Activated CD4-positive, CD25-positive, alpha-beta regulatory T cell treated with anti-CD3 and anti-CD28 coated beads, Interleukin-2, amount 50 U/mL, for 16 hours (primary cell): Measurements from ENCODE around the gene INSIG1.

Experiments
- DNase-seq: peaks from one replicate; pipeline ENCODE4 v3.0.0-alpha.2; 2020; ENCODE audit warnings: low read depth, low spot score

Gene INSIG1

GRCh38 chr7:155300641-155301452 is 3.2 kb downstream of the INSIG1 start:
- DNase-seq = no peak

GRCh38 chr7:155303039-155303593 is 5.4 kb downstream of the INSIG1 start:
- no peak for DNase-seq

DNA sequence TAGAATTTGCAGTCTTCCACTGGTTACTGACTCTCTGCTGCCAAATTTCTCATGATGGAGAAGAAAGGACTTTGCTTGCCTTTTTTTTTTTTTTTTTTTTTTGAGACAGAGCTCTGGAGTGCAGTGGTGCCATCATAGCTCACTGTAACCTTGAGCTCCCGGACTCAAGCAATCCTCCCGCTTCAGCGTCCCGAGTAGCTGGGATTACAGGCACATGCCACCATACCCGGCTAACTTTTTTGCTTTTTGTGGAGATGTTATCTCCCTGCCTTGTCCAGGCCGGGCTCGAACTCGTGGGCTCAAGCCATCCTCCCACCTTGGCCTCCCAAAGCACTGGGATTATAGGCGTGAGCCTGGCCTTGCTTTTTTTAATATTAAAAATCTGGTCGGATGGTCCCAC is 6.2 kb downstream of the INSIG1 start:
- no peak for DNase-seq

DNA sequence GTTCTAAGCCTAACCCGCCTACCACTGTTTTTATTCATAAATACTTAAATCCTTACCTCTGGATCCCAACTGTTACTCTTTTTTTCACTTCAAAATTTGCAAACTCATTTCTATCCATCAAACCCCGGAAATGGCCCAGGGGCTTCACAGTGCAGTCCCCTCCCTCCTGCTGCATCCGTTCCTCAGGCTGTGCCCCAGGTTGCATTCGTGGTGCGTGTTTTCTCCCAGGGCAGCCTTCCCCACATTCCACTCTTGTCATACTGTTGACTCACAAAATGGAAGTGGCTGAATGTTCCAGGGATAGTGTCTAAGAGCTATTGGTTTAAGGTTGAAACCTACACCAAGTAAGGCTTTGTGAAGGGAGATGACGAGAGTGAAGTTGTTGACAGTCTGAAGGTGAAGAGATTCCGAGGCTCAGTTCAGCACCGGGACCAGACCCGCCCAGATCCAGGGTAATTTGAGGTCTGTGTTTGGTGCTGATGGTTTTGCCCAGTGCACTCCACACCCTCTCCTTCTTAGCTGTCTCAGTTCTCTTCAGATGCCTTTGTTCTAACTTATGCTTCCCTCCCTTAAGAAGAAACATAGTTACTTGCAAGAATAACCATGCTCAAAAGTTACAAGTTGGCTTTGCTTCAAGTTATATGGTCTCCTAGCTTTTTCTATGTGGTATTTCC is 7.7 kb downstream of the INSIG1 start:
- no peak for DNase-seq

GRCh38 chr7:155306673-155307470 is 9.2 kb downstream of the INSIG1 start:
- no peak for DNase-seq

- no peak for DNase-seq
Measured at GRCh38 chr7:155308330-155309020, 10.8 kb downstream of the INSIG1 start.

- no peak for DNase-seq
Measured at GRCh38 chr7:155309021-155309338, 11.3 kb downstream of the INSIG1 start.

- DNase-seq = no peak
Measured at GRCh38 chr7:155310425-155311114, 12.9 kb downstream of the INSIG1 start.

DNA sequence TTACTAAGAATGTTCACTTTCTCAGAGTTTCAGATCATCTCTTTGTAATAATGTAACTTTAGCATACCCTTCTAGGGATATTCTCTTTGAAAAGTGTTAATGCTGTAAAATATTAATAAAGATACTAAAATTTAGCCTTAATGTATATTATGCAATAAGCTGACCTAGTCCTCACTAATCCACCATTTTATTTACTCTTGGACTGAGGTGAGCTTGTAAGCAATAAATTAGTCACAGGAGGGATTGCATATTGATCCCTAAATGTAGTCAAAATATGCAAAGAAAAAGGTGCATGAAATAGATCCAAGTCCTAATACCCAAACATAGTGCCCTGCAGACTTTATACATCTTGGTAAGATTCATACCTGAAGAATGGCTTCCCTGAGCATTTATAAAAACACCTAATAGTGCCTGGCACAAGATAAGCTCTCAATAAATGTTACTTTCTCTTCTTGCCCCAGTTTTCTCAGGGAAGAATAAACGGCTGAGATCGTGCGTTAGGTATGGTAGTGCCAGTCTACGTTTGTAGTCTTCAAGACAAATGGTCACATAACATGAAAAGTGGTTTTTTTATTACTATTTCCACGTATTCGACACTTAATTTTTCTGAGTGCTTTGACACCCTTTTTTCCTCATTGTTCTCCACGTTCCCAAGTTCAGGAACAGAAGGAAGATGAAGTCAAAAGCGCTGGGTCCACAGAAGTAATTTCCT is 14.3 kb downstream of the INSIG1 start:
- no peak for DNase-seq

DNA sequence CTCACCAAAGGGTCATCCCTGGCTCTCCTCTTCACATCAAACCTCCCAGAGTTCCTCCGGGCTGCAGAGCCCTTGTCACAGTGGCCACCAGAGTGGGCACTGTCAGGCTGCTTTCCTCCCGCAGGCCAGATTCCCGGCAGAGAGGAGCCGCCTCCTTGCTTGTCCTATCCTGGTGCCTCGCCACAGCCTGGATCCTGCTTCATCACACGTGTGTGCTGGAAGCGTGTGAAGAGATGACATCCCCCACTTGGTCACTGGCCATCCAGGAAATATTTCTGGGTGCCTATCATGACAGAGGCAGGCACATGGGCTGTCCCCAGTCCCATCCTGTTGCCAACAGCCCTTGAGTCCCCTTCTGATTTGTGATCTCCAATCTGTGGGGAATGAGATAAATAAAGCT is 15.0 kb downstream of the INSIG1 start:
- DNase-seq = no peak

DNA sequence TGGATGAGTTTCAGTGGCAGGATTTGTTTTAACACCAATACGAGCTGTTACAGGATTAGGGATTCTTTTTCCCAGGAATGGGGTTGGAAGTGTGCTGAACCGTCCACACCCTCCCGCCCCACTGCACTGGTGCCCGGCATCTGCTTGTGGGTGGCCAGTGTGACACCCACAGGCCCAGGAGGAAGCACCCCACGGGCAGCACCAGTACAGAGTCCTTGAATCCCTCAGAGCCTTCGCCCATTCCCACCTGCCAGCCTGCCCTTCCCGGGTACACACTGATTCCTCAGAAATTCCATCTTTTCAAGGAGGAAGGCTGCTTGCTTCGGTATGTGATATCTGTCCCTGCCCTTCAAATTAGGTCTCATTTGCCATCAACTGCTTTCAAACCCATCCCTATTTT is 15.4 kb downstream of the INSIG1 start:
- DNase-seq = no peak

DNA sequence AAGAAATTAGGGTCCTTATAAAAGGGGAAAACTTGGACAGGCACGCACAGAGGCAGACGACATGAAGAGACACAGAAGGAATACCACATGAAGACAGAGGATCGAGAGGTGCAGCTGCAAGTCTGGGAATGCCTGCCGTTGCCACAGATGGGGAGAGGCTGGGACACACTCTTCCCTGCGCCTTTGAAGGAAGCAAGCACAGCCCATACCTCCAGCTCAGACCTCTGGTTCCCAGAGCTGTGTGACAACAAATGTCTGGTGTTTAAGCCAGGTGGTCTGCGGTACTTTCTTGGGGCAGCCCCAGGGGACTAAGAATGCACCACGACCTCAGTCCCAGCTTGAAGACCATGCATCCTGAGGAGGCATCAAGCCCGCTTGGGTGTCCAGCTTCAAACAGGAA is 18.3 kb downstream of the INSIG1 start:
- no peak for DNase-seq

DNA sequence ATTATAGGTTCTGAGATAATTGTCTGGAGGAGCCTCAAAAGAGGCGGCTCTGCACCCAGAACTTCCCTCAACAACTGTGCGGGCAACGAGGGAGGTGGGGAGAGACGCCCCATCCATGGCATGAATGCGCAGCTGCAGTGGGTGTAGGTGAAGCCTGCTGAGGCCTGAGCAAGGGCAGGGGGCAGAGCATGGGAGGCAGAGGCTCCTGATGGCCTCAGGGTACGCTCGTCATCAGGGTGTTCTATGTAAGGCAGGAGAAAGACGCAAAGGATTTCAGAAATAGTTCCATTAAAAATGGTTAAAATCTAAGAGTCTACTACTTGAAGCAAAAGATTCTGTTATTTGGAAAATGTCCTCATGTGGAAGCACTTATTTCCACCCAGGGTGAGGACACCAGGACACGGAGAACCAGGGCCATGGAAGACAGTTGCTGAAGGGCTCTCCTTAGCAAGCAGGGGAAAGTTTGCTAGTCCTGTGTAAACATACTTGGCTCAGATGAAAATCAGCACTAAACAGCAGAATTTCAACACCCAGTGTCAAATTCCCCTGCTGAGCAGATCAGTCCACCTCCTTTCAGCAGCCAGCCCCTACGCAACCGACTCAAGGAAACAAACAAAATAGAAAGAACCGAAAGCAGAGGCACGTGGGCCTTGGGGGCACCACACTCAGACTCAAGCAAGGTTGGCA is 18.9 kb downstream of the INSIG1 start:
- no peak for DNase-seq

DNA sequence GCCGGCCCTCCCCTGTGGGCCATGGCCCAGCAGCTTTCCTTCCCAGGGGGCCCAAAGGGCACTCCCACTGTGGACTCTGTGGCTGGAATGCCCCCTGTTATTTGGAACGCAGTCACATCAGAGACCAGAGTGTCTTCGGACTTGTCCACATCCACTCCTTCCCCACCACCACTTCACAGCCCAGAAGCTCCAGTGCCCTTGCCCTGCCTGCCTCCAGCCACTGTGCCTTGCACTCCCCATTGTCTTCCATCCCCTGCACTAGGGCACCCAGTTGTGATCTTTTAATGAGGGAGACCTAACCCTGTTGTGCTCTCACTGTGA is 19.4 kb downstream of the INSIG1 start:
- no peak for DNase-seq

DNA sequence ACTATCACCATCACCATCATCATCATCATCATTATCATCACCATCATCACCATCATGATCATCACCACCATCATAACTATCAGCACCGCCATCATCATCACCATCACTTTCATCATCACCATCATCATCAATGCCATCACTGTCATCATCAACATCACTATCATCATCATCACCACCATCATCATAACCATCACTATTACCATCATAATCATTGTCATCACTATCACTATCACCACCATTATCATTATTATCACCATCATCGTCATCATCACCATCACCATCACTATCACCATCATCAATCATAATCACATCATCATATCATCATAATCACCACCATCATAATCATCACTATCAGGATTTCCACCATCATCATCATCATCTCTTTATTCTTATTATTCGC is 20.6 kb downstream of the INSIG1 start:
- DNase-seq = no peak

- DNase-seq = no peak
Measured at GRCh38 chr7:155322530-155322929, 24.9 kb downstream of the INSIG1 start.

- DNase-seq = no peak
Measured at GRCh38 chr7:155323001-155323638, 25.4 kb downstream of the INSIG1 start.

DNA sequence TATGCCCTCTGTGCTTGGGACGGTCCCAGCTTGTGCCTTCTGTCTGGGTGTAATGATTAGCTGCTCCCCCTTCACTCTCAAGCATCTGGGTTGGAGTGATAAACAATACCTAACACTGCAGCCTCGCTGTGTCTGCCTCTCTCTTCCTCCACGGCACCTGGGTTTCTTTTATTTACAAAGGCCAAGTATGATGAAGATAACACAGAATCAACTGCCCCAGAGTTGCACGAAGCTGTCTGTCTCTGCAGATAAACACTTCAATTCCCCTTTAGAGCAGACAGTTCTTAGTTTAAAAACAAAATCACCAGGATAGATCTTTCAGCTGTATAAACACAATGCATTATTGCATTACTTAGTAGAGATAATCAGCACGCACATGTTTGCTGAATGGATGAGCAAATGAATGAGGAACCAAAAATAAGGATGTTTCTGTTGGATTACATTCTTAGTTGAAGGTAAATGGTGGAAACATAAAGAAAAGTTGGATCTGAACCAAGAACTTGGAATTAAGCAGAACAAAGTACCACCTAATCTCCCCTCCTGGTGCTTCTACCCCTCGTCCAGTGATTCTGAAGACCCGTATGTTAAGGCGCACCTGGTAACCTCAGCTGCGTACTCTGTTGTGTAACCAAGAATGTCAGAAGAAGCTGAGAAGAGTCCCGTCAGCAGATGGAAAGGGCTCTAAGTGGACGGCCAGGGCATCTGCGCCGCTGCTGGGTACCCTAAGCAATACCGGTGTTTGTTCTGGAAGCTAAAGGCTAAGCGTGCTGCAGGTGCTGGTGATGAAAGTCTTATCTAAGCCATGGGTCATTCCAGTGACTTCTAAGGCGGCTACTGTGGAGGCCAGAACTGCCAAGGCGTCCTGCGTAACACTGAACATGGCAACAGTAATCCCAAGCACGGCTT is 26.6 kb downstream of the INSIG1 start:
- no peak for DNase-seq

- DNase-seq = no peak
Measured at GRCh38 chr7:155324918-155325235, 27.2 kb downstream of the INSIG1 start.
